ENCODE measurements around the gene USP9Y. TPM values are rescaled to one million over a fixed set of nuclear protein-coding genes. Genes with fewer than 3 reads are reported as not detected.

The USP9Y gene
- total RNA-seq, 1 donor from 2014 or later, result not detected

GRCh38 chrY:12756021-12756420, 55.0 kb downstream of the USP9Y start:
- Mint-ChIP-seq H3K27ac (ENCODE audit: unreplicated experiment) (no peak overlapping the region), H3K4me3 (ENCODE audit: unreplicated experiment) (no peak overlapping the region), H3K9me3 (ENCODE audit: low read depth) (no peaks in the 10 kb centered on the region), H3K36me3 (ENCODE audit: low read depth) (no peaks in the 10 kb centered on the region), H3K27me3 (ENCODE audit: low read depth) (no peaks in the 10 kb centered on the region), H3K4me1 (ENCODE audit: low read depth) (no peaks in the 10 kb centered on the region)
- no peak for TF ChIP-seq CTCF (IDR thresholded peaks at IDR 0.05)
- DNase-seq (ENCODE audit: low spot score), result no peak

- Mint-ChIP-seq H3K4me1 (ENCODE audit: low read depth) (no peaks in the 10 kb centered on the region), H3K36me3 (ENCODE audit: low read depth) (no peaks in the 10 kb centered on the region), H3K27ac (ENCODE audit: unreplicated experiment) (no peak overlapping the region), H3K4me3 (ENCODE audit: unreplicated experiment) (no peak overlapping the region), H3K27me3 (ENCODE audit: low read depth) (no peaks in the 10 kb centered on the region), H3K9me3 (ENCODE audit: low read depth) (no peaks in the 10 kb centered on the region)
- TF ChIP-seq CTCF (IDR thresholded peaks at IDR 0.05), result no peak
- DNase-seq (ENCODE audit: low spot score), result no peak
Observed at GRCh38 chrY:12765976-12766375, 64.9 kb downstream of the USP9Y start.

GRCh38 chrY:12784521-12784920, 83.5 kb downstream of the USP9Y start:
- Mint-ChIP-seq H3K27ac (ENCODE audit: unreplicated experiment) (no peak overlapping the region), H3K4me3 (ENCODE audit: unreplicated experiment) (no peak overlapping the region), H3K9me3 (ENCODE audit: low read depth) (no peaks in the 10 kb centered on the region), H3K36me3 (ENCODE audit: low read depth) (no peaks in the 10 kb centered on the region), H3K4me1 (ENCODE audit: low read depth) (no peaks in the 10 kb centered on the region), H3K27me3 (ENCODE audit: low read depth) (no peaks in the 10 kb centered on the region)
- no peak for TF ChIP-seq CTCF (IDR thresholded peaks at IDR 0.05)
- DNase-seq (ENCODE audit: low spot score), result no peak

- Mint-ChIP-seq H3K9me3 (ENCODE audit: low read depth) (no peaks in the 10 kb centered on the region), H3K4me1 (ENCODE audit: low read depth) (no peaks in the 10 kb centered on the region), H3K36me3 (ENCODE audit: low read depth) (no peaks in the 10 kb centered on the region), H3K27ac (ENCODE audit: unreplicated experiment) (no peak overlapping the region), H3K27me3 (ENCODE audit: low read depth) (no peaks in the 10 kb centered on the region), H3K4me3 (ENCODE audit: unreplicated experiment) (no peak overlapping the region)
- TF ChIP-seq CTCF (IDR thresholded peaks at IDR 0.05), result no peak
- no peak for DNase-seq (ENCODE audit: low spot score)
Observed at GRCh38 chrY:12793999-12794398, 93.0 kb downstream of the USP9Y start.

- H3K36me3 Mint-ChIP-seq (ENCODE audit: low read depth), result no peaks in the 10 kb centered on the region
- H3K27me3 Mint-ChIP-seq (ENCODE audit: low read depth), result no peaks in the 10 kb centered on the region
- H3K4me3 Mint-ChIP-seq (ENCODE audit: unreplicated experiment), result no peak overlapping the region
- no peak for TF ChIP-seq CTCF (IDR thresholded peaks at IDR 0.05)
- no peaks in the 10 kb centered on the region for H3K4me1 Mint-ChIP-seq (ENCODE audit: low read depth)
- no peak for DNase-seq (ENCODE audit: low spot score)
- H3K27ac Mint-ChIP-seq (ENCODE audit: unreplicated experiment), result no peak overlapping the region
- no peaks in the 10 kb centered on the region for H3K9me3 Mint-ChIP-seq (ENCODE audit: low read depth)
Observed at GRCh38 chrY:12808046-12808445, 107.0 kb downstream of the USP9Y start.
